CD14-positive monocyte (primary cell): ENCODE measurements around the gene PREX1. TPM values are rescaled to one million over a fixed set of nuclear protein-coding genes. Genes with fewer than 3 reads are reported as not detected.

Source experiments
- DNase-seq, 3 donors: peaks; one replicate each; pipeline ENCODE4 v3.0.0-alpha.2; 2011 to 2022
- H2AFZ ChIP-seq: 2 replicates; pipeline ENCODE4 v1.6.0; 2012; ENCODE audit warnings: mild to moderate bottlenecking, low read depth, low read length, inconsistent platforms; ENCODE audit not compliant: insufficient read depth, poor library complexity, severe bottlenecking
- H3K27ac ChIP-seq, 2 donors: 1 replicate in 1 of 2; 2 replicates in 1 of 2; pipeline ENCODE4 v1.5.1; 2012 to 2013; ENCODE audit warnings: low read length in 2 of 2, control low read depth in 1 of 2, inconsistent platforms in 1 of 2, low read depth in 1 of 2, mild to moderate bottlenecking in 1 of 2
- H3K27me3 ChIP-seq, 2 donors: one replicate each; pipeline versions ENCODE4 v1.6.0 to v1.6.1; 2011 to 2013; ENCODE audit warnings: low read length in 2 of 2; ENCODE audit not compliant: control insufficient read depth in 2 of 2, insufficient read depth in 2 of 2
- H3K36me3 ChIP-seq, 2 donors: replicated peaks in 1 of 2; 1 replicate in 1 of 2; 2 replicates in 1 of 2; pipeline versions ENCODE4 v1.5.1 to v1.6.1; 2012 to 2013; ENCODE audit warnings: low read length in 2 of 2, control low read depth in 1 of 2, inconsistent platforms in 1 of 2, mild to moderate bottlenecking in 1 of 2; ENCODE audit not compliant: insufficient read depth in 2 of 2, control insufficient read depth in 1 of 2
- H3K4me1 ChIP-seq, 2 donors: 1 replicate in 1 of 2; 2 replicates in 1 of 2; pipeline versions ENCODE4 v1.5.1 to v1.6.1; 2012 to 2013; ENCODE audit warnings: low read length in 2 of 2, control low read depth in 1 of 2, inconsistent platforms in 1 of 2, mild to moderate bottlenecking in 1 of 2, moderate library complexity in 1 of 2; ENCODE audit not compliant: insufficient read depth in 2 of 2, control insufficient read depth in 1 of 2
- H3K4me2 ChIP-seq: replicated peaks from 2 replicates; pipeline ENCODE3; 2012; ENCODE audit warnings: low read length, moderate library complexity, mild to moderate bottlenecking; ENCODE audit not compliant: poor library complexity, severe bottlenecking; ENCODE audit errors: extremely low read depth
- H3K4me3 ChIP-seq, 3 experiments: fragments of 200-600 bp in 1 of 3; sonication (generic) in 1 of 3; replicated peaks in 1 of 3; 1 replicate in 2 of 3; 2 replicates in 1 of 3; pipeline ENCODE4 v1.5.1; 2011 to 2013; ENCODE audit warnings: low read length in 3 of 3, mild to moderate bottlenecking in 3 of 3, control low read depth in 2 of 3, low read depth in 2 of 3, inconsistent platforms in 1 of 3, moderate library complexity in 1 of 3
- H3K79me2 ChIP-seq: 2 replicates; pipeline ENCODE4 v1.6.0; 2012; ENCODE audit warnings: mild to moderate bottlenecking, control low read depth, inconsistent platforms, low read length, moderate library complexity; ENCODE audit not compliant: insufficient read depth
- H3K9ac ChIP-seq: 2 replicates; pipeline ENCODE4 v1.6.0; 2017; ENCODE audit warnings: low read length, mild to moderate bottlenecking; ENCODE audit not compliant: insufficient read depth, poor library complexity, severe bottlenecking
- H3K9me3 ChIP-seq, 2 donors: replicated peaks in 1 of 2; 1 replicate in 1 of 2; 2 replicates in 1 of 2; pipeline versions ENCODE4 v1.5.1 to v1.6.1; 2012 to 2013; ENCODE audit warnings: low read length in 2 of 2, control low read depth in 1 of 2; ENCODE audit not compliant: control insufficient read depth in 1 of 2, insufficient read depth in 1 of 2
- H4K20me1 ChIP-seq: 2 replicates; pipeline ENCODE4 v1.6.0; 2012; ENCODE audit warnings: mild to moderate bottlenecking, low read length, control low read depth, moderate library complexity; ENCODE audit not compliant: insufficient read depth
- H3K27ac Mint-ChIP-seq, 7 donors: one replicate each; pipeline ENCODE4 v1.8.0; 2020; ENCODE audit warnings: mild to moderate bottlenecking in 7 of 7, mixed read lengths in 7 of 7, moderate library complexity in 6 of 7, inconsistent platforms in 2 of 7
- H3K27me3 Mint-ChIP-seq, 3 donors: one replicate each; pipeline ENCODE4 v1.8.0; 2021 to 2022; ENCODE audit warnings: low read depth in 3 of 3, mild to moderate bottlenecking in 3 of 3, mixed read lengths in 3 of 3, moderate library complexity in 3 of 3, inconsistent platforms in 1 of 3
- H3K36me3 Mint-ChIP-seq, 2 donors: one replicate each; pipeline ENCODE4 v1.8.0; 2020; ENCODE audit warnings: mixed read lengths in 2 of 2, inconsistent platforms in 1 of 2, mild to moderate bottlenecking in 1 of 2
- H3K4me1 Mint-ChIP-seq: one replicate; pipeline ENCODE4 v1.8.0; 2020; ENCODE audit warnings: mild to moderate bottlenecking, mixed read lengths
- H3K4me3 Mint-ChIP-seq, 2 donors: one replicate each; pipeline ENCODE4 v1.8.0; 2020; ENCODE audit warnings: mild to moderate bottlenecking in 2 of 2, mixed read lengths in 2 of 2, moderate library complexity in 1 of 2
- H3K9me3 Mint-ChIP-seq, 7 donors: one replicate each; pipeline ENCODE4 v1.8.0; 2020 to 2022; ENCODE audit warnings: mixed read lengths in 7 of 7, mild to moderate bottlenecking in 6 of 7, moderate library complexity in 6 of 7, inconsistent platforms in 2 of 7
- WGBS: methylation state at CpG from one replicate; pipeline ENCODE4 v1.1.5; 2013; ENCODE audit warnings: missing lambda C conversion rate; ENCODE audit not compliant: insufficient coverage; 5-methylcytosine and 5-hydroxymethylcytosine counted together
- intact Hi-C, 2 donors: fragments of 100-400 bp; cut with micrococcal nuclease; formaldehyde crosslinking; loops; one replicate each; pipeline versions ENCODE4 v1.15.0 to v1.15.1; 2023
- polyA plus RNA-seq, 3 donors: library from polyadenylated mRNA; depleted of rRNA in 1 of 3; unstranded in 2 of 3; stranded (reverse) in 1 of 3; fragments of 300-500 nt in 2 of 3; fragments of >200 nt in 1 of 3; fragmentation: Illumina TruSeq in 2 of 3; gene quantifications; 1 replicate in 2 of 3; 2 replicates in 1 of 3; pipeline ENCODE4 v1.2.3, GENCODE V29; 2012 to 2021
- TF ChIP-seq, protein P1 (sequence below): fragments of 200-600 bp; IDR thresholded peaks from one replicate; pipeline ENCODE4 v1.8.0; 2022; ENCODE audit warnings: antibody characterized with exemption, mild to moderate bottlenecking

The PREX1 gene
- polyA plus RNA-seq, 3 donors = 24.3 to 114 (median 27.5) TPM

DNA sequence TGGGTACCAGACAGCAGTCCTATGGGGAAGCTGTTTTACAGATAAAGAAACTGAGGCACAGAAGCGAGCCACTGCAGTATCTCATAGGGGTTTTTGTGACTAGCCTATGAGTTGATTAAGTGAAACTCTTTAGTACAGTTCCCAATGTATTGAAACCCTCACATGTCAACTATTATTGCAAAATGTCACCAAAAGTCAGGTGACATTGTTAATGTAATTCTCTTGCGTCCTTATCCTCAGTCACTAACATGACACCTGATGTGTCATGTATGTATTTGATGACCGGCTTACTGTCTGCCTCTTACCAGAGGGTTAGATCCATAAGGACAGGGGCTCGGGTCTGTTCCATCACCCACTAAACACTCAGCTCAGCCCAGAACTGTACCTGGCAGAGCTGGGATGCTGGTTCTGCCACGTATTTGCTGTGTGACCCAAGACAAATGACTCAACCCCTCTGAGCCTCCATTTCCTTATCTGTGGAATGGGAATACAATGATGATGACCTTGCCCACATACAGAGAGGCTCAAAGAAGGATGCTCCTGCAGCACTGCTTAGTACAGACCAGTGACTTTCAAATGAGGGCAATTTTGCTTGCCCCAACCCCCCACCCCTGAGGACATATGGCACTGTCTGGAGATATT, 32.9 kb downstream of the PREX1 start:
- Mint-ChIP-seq H3K27ac (peak overlapping the region; percentile 76 to 93 (median 81)), H3K4me1 (peaks cover 83% of the 10 kb centered on the region), H3K27me3 (peaks cover 0 to 2% (median 0%) of the 10 kb centered on the region in 3 donors), H3K4me3 (no peak overlapping the region), H3K9me3 (peaks cover 0 to 1% (median 0%) of the 10 kb centered on the region in 7 donors), H3K36me3 (peaks cover 24 to 28% of the 10 kb centered on the region in 2 donors)
- peaks cover 100% of the 10 kb centered on the region for H3K79me2 ChIP-seq
- peak overlapping the region in 1 of 3 experiments; percentile 38 for H3K4me3 ChIP-seq
- no peaks in the 10 kb centered on the region for H3K36me3 ChIP-seq
- H3K4me1 ChIP-seq = peaks cover 78 to 81% of the 10 kb centered on the region in 2 donors
- H3K9ac ChIP-seq = peak overlapping the region; percentile 6
- H3K27me3 ChIP-seq = no peaks in the 10 kb centered on the region
- H3K9me3 ChIP-seq = no peaks in the 10 kb centered on the region
- peak; percentile 61 to 73 (median 72) for DNase-seq
- WGBS = 100% methylated on average over 1 of the region's 5 CpGs
- H2AFZ ChIP-seq = no peak overlapping the region
- intact Hi-C loops = no loop called here
- TF ChIP-seq, protein P1, sequence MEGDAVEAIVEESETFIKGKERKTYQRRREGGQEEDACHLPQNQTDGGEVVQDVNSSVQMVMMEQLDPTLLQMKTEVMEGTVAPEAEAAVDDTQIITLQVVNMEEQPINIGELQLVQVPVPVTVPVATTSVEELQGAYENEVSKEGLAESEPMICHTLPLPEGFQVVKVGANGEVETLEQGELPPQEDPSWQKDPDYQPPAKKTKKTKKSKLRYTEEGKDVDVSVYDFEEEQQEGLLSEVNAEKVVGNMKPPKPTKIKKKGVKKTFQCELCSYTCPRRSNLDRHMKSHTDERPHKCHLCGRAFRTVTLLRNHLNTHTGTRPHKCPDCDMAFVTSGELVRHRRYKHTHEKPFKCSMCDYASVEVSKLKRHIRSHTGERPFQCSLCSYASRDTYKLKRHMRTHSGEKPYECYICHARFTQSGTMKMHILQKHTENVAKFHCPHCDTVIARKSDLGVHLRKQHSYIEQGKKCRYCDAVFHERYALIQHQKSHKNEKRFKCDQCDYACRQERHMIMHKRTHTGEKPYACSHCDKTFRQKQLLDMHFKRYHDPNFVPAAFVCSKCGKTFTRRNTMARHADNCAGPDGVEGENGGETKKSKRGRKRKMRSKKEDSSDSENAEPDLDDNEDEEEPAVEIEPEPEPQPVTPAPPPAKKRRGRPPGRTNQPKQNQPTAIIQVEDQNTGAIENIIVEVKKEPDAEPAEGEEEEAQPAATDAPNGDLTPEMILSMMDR = no peak
- H4K20me1 ChIP-seq = peaks cover 98% of the 10 kb centered on the region
- H3K27ac ChIP-seq = peak overlapping the region; percentile 9 to 69
- H3K4me2 ChIP-seq = peak overlapping the region; percentile 30

DNA sequence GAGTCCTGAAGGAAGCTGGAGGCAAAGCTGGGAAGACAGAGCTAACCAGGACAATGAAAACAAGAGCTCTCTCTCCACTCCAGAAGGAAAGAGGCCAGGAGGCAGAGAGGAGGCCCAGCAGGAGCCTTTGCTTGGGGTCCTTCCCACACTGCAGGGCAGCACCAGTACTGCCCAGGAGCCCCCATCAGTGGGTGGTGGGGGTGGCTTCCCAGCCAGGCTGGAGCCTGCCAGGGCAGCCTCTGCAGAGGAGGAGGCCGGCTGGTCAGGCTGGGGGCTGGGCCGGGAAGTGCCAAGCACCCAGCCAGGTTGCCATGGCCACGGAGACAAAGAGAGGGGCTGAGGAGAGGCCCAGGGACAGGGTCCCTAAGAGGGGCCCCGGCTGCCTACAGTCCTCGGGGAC, 33.4 kb downstream of the PREX1 start:
- Histone ChIP-seq H3K4me2 (peak overlapping the region; percentile 30), H3K36me3 (no peaks in the 10 kb centered on the region), H3K9me3 (no peaks in the 10 kb centered on the region), H3K4me1 (peaks cover 78 to 81% of the 10 kb centered on the region in 2 donors), H4K20me1 (peaks cover 98% of the 10 kb centered on the region), H3K27me3 (no peaks in the 10 kb centered on the region), H3K4me3 (peak overlapping the region in 1 of 3 experiments; percentile 38), H2AFZ (no peak overlapping the region), H3K79me2 (peaks cover 100% of the 10 kb centered on the region), H3K9ac (peak overlapping the region; percentile 6), H3K27ac (peak overlapping the region; percentile 9 to 69)
- peaks cover 83% of the 10 kb centered on the region for H3K4me1 Mint-ChIP-seq
- intact Hi-C loops = no loop called here
- no peak for DNase-seq
- H3K27me3 Mint-ChIP-seq = peaks cover 0 to 2% (median 0%) of the 10 kb centered on the region in 3 donors
- peaks cover 0 to 1% (median 0%) of the 10 kb centered on the region in 7 donors for H3K9me3 Mint-ChIP-seq
- H3K27ac Mint-ChIP-seq = peak overlapping the region; percentile 21 to 92 (median 88)
- H3K4me3 Mint-ChIP-seq = no peak overlapping the region
- 81% methylated on average over 5 of the region's 5 CpGs for WGBS
- H3K36me3 Mint-ChIP-seq = peaks cover 29 to 34% of the 10 kb centered on the region in 2 donors
- TF ChIP-seq, protein P1 = no peak
